CD14-positive monocyte (primary cell): ENCODE data around the gene DUS2. TPM values are rescaled to one million over a fixed set of nuclear protein-coding genes. Genes with fewer than 3 reads are reported as not detected.

Source experiments
- DNase-seq, 3 donors: peaks; one replicate each; pipeline ENCODE4 v3.0.0-alpha.2; 2011 to 2022
- H2AFZ ChIP-seq: 2 replicates; pipeline ENCODE4 v1.6.0; 2012; ENCODE audit warnings: mild to moderate bottlenecking, low read depth, low read length, inconsistent platforms; ENCODE audit not compliant: insufficient read depth, poor library complexity, severe bottlenecking
- H3K27ac ChIP-seq, 2 donors: 1 replicate in 1 of 2; 2 replicates in 1 of 2; pipeline ENCODE4 v1.5.1; 2012 to 2013; ENCODE audit warnings: low read length in 2 of 2, control low read depth in 1 of 2, inconsistent platforms in 1 of 2, low read depth in 1 of 2, mild to moderate bottlenecking in 1 of 2
- H3K27me3 ChIP-seq, 2 donors: one replicate each; pipeline versions ENCODE4 v1.6.0 to v1.6.1; 2011 to 2013; ENCODE audit warnings: low read length in 2 of 2; ENCODE audit not compliant: control insufficient read depth in 2 of 2, insufficient read depth in 2 of 2
- H3K36me3 ChIP-seq, 2 donors: replicated peaks in 1 of 2; 1 replicate in 1 of 2; 2 replicates in 1 of 2; pipeline versions ENCODE4 v1.5.1 to v1.6.1; 2012 to 2013; ENCODE audit warnings: low read length in 2 of 2, control low read depth in 1 of 2, inconsistent platforms in 1 of 2, mild to moderate bottlenecking in 1 of 2; ENCODE audit not compliant: insufficient read depth in 2 of 2, control insufficient read depth in 1 of 2
- H3K4me1 ChIP-seq, 2 donors: 1 replicate in 1 of 2; 2 replicates in 1 of 2; pipeline versions ENCODE4 v1.5.1 to v1.6.1; 2012 to 2013; ENCODE audit warnings: low read length in 2 of 2, control low read depth in 1 of 2, inconsistent platforms in 1 of 2, mild to moderate bottlenecking in 1 of 2, moderate library complexity in 1 of 2; ENCODE audit not compliant: insufficient read depth in 2 of 2, control insufficient read depth in 1 of 2
- H3K4me2 ChIP-seq: replicated peaks from 2 replicates; pipeline ENCODE3; 2012; ENCODE audit warnings: low read length, moderate library complexity, mild to moderate bottlenecking; ENCODE audit not compliant: poor library complexity, severe bottlenecking; ENCODE audit errors: extremely low read depth
- H3K4me3 ChIP-seq, 3 experiments: fragments of 200-600 bp in 1 of 3; sonication (generic) in 1 of 3; replicated peaks in 1 of 3; 1 replicate in 2 of 3; 2 replicates in 1 of 3; pipeline ENCODE4 v1.5.1; 2011 to 2013; ENCODE audit warnings: low read length in 3 of 3, mild to moderate bottlenecking in 3 of 3, control low read depth in 2 of 3, low read depth in 2 of 3, inconsistent platforms in 1 of 3, moderate library complexity in 1 of 3
- H3K79me2 ChIP-seq: 2 replicates; pipeline ENCODE4 v1.6.0; 2012; ENCODE audit warnings: mild to moderate bottlenecking, control low read depth, inconsistent platforms, low read length, moderate library complexity; ENCODE audit not compliant: insufficient read depth
- H3K9ac ChIP-seq: 2 replicates; pipeline ENCODE4 v1.6.0; 2017; ENCODE audit warnings: low read length, mild to moderate bottlenecking; ENCODE audit not compliant: insufficient read depth, poor library complexity, severe bottlenecking
- H3K9me3 ChIP-seq, 2 donors: replicated peaks in 1 of 2; 1 replicate in 1 of 2; 2 replicates in 1 of 2; pipeline versions ENCODE4 v1.5.1 to v1.6.1; 2012 to 2013; ENCODE audit warnings: low read length in 2 of 2, control low read depth in 1 of 2; ENCODE audit not compliant: control insufficient read depth in 1 of 2, insufficient read depth in 1 of 2
- H4K20me1 ChIP-seq: 2 replicates; pipeline ENCODE4 v1.6.0; 2012; ENCODE audit warnings: mild to moderate bottlenecking, low read length, control low read depth, moderate library complexity; ENCODE audit not compliant: insufficient read depth
- H3K27ac Mint-ChIP-seq, 7 donors: one replicate each; pipeline ENCODE4 v1.8.0; 2020; ENCODE audit warnings: mild to moderate bottlenecking in 7 of 7, mixed read lengths in 7 of 7, moderate library complexity in 6 of 7, inconsistent platforms in 2 of 7
- H3K27me3 Mint-ChIP-seq, 3 donors: one replicate each; pipeline ENCODE4 v1.8.0; 2021 to 2022; ENCODE audit warnings: low read depth in 3 of 3, mild to moderate bottlenecking in 3 of 3, mixed read lengths in 3 of 3, moderate library complexity in 3 of 3, inconsistent platforms in 1 of 3
- H3K36me3 Mint-ChIP-seq, 2 donors: one replicate each; pipeline ENCODE4 v1.8.0; 2020; ENCODE audit warnings: mixed read lengths in 2 of 2, inconsistent platforms in 1 of 2, mild to moderate bottlenecking in 1 of 2
- H3K4me1 Mint-ChIP-seq: one replicate; pipeline ENCODE4 v1.8.0; 2020; ENCODE audit warnings: mild to moderate bottlenecking, mixed read lengths
- H3K4me3 Mint-ChIP-seq, 2 donors: one replicate each; pipeline ENCODE4 v1.8.0; 2020; ENCODE audit warnings: mild to moderate bottlenecking in 2 of 2, mixed read lengths in 2 of 2, moderate library complexity in 1 of 2
- H3K9me3 Mint-ChIP-seq, 7 donors: one replicate each; pipeline ENCODE4 v1.8.0; 2020 to 2022; ENCODE audit warnings: mixed read lengths in 7 of 7, mild to moderate bottlenecking in 6 of 7, moderate library complexity in 6 of 7, inconsistent platforms in 2 of 7
- WGBS: methylation state at CpG from one replicate; pipeline ENCODE4 v1.1.5; 2013; ENCODE audit warnings: missing lambda C conversion rate; ENCODE audit not compliant: insufficient coverage; 5-methylcytosine and 5-hydroxymethylcytosine counted together
- intact Hi-C, 2 donors: fragments of 100-400 bp; cut with micrococcal nuclease; formaldehyde crosslinking; loops; one replicate each; pipeline versions ENCODE4 v1.15.0 to v1.15.1; 2023
- polyA plus RNA-seq, 3 donors: library from polyadenylated mRNA; depleted of rRNA in 1 of 3; unstranded in 2 of 3; stranded (reverse) in 1 of 3; fragments of 300-500 nt in 2 of 3; fragments of >200 nt in 1 of 3; fragmentation: Illumina TruSeq in 2 of 3; gene quantifications; 1 replicate in 2 of 3; 2 replicates in 1 of 3; pipeline ENCODE4 v1.2.3, GENCODE V29; 2012 to 2021
- TF ChIP-seq, protein P1 (sequence below): fragments of 200-600 bp; IDR thresholded peaks from one replicate; pipeline ENCODE4 v1.8.0; 2022; ENCODE audit warnings: antibody characterized with exemption, mild to moderate bottlenecking

DUS2 gene
- polyA plus RNA-seq, 3 donors: 18.4 to 40.7 (median 33.2) TPM

- H3K79me2 ChIP-seq: no peaks in the 10 kb centered on the region
- no peak overlapping the region for H3K4me3 Mint-ChIP-seq
Observed at GRCh38 chr16:68031951-68032350, 8.9 kb downstream of the DUS2 start.

DNA sequence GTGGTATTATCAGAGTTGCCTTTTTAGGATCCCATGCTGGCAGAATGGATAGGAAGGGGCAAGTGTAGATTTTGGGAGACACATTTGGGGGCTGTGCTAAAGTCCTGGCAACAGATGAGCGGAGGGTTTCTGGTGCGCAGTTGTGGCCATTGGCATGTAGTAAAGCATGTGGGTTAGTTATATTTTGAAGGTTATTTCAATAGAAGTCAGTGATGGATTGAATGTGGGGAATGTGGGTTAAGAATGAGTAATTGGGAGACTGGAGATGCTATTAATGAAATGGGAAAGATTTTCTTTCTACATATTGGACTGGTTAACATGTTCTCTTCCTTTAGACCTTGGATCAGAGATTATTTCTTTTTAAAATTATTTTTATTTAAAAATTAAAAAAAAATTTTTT is 10.0 kb downstream of the DUS2 start:
- peaks cover 33 to 52% of the 10 kb centered on the region in 2 donors for H3K36me3 Mint-ChIP-seq
- WGBS: no CpG with 5 or more reads among the region's 2 CpGs
- no peak overlapping the region for H3K27ac Mint-ChIP-seq
- H3K4me1 ChIP-seq: peaks cover 11 to 16% of the 10 kb centered on the region in 2 donors
- no peaks in the 10 kb centered on the region for H3K9me3 ChIP-seq
- H2AFZ ChIP-seq: no peak overlapping the region
- H3K9ac ChIP-seq: no peak overlapping the region
- H3K9me3 Mint-ChIP-seq: no peaks in the 10 kb centered on the region
- H3K4me3 ChIP-seq: no peak overlapping the region
- peaks cover 0 to 2% (median 0%) of the 10 kb centered on the region in 3 donors for H3K27me3 Mint-ChIP-seq
- H3K4me2 ChIP-seq: no peak overlapping the region
- no peak for DNase-seq
- H3K27ac ChIP-seq: no peak overlapping the region
- TF ChIP-seq, protein P1, sequence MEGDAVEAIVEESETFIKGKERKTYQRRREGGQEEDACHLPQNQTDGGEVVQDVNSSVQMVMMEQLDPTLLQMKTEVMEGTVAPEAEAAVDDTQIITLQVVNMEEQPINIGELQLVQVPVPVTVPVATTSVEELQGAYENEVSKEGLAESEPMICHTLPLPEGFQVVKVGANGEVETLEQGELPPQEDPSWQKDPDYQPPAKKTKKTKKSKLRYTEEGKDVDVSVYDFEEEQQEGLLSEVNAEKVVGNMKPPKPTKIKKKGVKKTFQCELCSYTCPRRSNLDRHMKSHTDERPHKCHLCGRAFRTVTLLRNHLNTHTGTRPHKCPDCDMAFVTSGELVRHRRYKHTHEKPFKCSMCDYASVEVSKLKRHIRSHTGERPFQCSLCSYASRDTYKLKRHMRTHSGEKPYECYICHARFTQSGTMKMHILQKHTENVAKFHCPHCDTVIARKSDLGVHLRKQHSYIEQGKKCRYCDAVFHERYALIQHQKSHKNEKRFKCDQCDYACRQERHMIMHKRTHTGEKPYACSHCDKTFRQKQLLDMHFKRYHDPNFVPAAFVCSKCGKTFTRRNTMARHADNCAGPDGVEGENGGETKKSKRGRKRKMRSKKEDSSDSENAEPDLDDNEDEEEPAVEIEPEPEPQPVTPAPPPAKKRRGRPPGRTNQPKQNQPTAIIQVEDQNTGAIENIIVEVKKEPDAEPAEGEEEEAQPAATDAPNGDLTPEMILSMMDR: no peak
- no peaks in the 10 kb centered on the region for H3K79me2 ChIP-seq
- H3K36me3 ChIP-seq: peaks cover 1 to 39% of the 10 kb centered on the region in 2 donors
- no peaks in the 10 kb centered on the region for H3K27me3 ChIP-seq
- intact Hi-C loops: no loop called here
- no peak overlapping the region for H3K4me3 Mint-ChIP-seq
- H3K4me1 Mint-ChIP-seq: peaks cover 17% of the 10 kb centered on the region
- H4K20me1 ChIP-seq: no peaks in the 10 kb centered on the region

More at GRCh38 chr16:68031951-68032350, 8.9 kb downstream of the DUS2 start:
- DNase-seq: no peak
- no peak overlapping the region for H3K4me2 ChIP-seq
- no peak overlapping the region for H3K9ac ChIP-seq
- H2AFZ ChIP-seq: no peak overlapping the region
- peaks cover 7 to 50% of the 10 kb centered on the region in 2 donors for H3K36me3 ChIP-seq
- TF ChIP-seq, protein P1: no peak
- peaks cover 0 to 5% of the 10 kb centered on the region in 2 donors for H3K4me1 ChIP-seq
- Mint-ChIP-seq H3K36me3 (peaks cover 44 to 64% of the 10 kb centered on the region in 2 donors), H3K4me1 (peaks cover 7% of the 10 kb centered on the region), H3K27me3 (no peaks in the 10 kb centered on the region), H3K9me3 (no peaks in the 10 kb centered on the region), H3K27ac (peak overlapping the region in 1 of 7 donors; percentile 30)
- H3K27ac ChIP-seq: no peak overlapping the region
- H4K20me1 ChIP-seq: no peaks in the 10 kb centered on the region
- intact Hi-C loops: no loop called here
- no peaks in the 10 kb centered on the region for H3K27me3 ChIP-seq
- H3K9me3 ChIP-seq: no peaks in the 10 kb centered on the region
- no peak overlapping the region for H3K4me3 ChIP-seq
- 100% methylated on average over 1 of the region's 2 CpGs for WGBS
